Measurements from ENCODE around the gene GYS1. TPM values are rescaled to one million over a fixed set of nuclear protein-coding genes. Genes with fewer than 3 reads are reported as not detected.
A peak's percentile ranks its signal among the peaks of the same experiment; 100 is the strongest.
"Not testable (repeated sequence)": the region's sequence is repeated elsewhere in the genome, so short reads cannot be mapped to it uniquely, and the experiment has no call there.

Gene GYS1
- 26.9 TPM for polyA plus RNA-seq (2013, experiment 1 of 2)
- polyA plus RNA-seq (2013, experiment 2 of 2) = 27.1 TPM

DNA sequence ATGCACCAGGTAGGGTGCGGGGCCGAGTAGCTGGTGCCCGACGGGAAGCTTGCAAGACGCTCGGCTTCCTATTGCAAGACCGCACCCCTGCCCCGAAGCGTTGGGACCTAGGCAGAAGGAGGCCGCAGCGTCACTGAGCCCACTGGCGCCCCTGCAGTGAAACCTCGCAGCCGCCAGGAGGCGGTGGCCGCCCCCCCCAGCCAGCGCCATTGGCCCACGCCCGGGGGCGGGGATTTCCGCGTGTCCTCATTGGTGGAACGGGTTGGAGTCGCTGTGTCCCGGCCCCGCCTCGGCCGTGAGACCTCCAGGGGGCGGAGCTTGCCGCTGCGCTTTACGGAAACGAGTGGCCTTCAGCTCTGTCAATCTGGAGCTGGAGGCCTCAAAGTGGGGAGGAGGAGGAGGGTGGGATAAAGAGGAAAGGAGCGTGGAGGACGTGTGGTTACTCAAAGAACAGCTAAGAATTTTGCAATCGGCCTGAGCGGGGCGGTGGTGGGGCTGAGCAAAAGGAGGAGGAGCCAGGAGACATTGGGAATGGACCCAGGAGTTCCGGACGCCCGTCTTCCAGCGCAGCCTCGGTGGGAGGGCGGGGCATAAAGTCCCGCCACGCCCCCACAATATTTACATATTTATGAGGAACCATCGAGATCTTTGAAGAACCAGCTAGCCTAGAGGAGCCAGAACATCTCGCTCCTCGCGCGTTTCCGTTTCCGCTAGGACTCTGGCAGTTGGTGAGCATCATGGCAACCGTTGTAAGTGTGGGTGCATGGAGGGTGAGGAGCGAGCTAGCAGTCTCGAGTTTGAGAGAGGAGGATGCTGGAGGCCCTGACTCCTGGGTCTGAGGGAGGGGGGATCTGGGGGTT, at the start of gene GYS1, which contains the start of gene RUVBL2:
GYS1 (minus strand) TSS at position 135 of the 860 bp plus-strand sequence. CDS start 197 bp downstream, outside the sequence.
RUVBL2 (plus strand) TSS at position 713 of the 860 bp plus-strand sequence; CDS start at position 738, 25 bp downstream.
- under 1% methylated on average over 56 of the region's 56 CpGs for WGBS
- Histone ChIP-seq H4K91ac (ENCODE audit: low read length) (peak within 1 kb of the TSS; percentile 66), H3K9me3 (ENCODE audit: control insufficient read depth, low read length) (no peaks in the 10 kb centered on the region), H3K23ac (ENCODE audit: low read length in 2 of 2) (peak within 1 kb of the TSS in 1 of 2 experiments; percentile 90), H3K27me3 (ENCODE audit: control insufficient read depth in 1 of 2, insufficient read depth in 1 of 2, low read length in 2 of 2) (no peaks in the 10 kb centered on the region), H3K36me3 (ENCODE audit: control insufficient read depth in 1 of 2, insufficient read depth in 2 of 2, low read depth in 1 of 2, low read length in 2 of 2) (peaks cover 17 to 30% of the 10 kb centered on the region in 2 experiments), H2AFZ (ENCODE audit: low read depth, low read length) (peak within 1 kb of the TSS; percentile 29), H2BK12ac (ENCODE audit: low read length in 2 of 2) (peak within 1 kb of the TSS in 1 of 2 experiments; percentile 90), H3K18ac (ENCODE audit: low read depth in 1 of 2, low read length in 2 of 2) (peak within 1 kb of the TSS; percentile 75 to 98), H3K4me2 (ENCODE audit: low read length, poor library complexity, severe bottlenecking) (peak within 1 kb of the TSS; percentile 90), H2BK5ac (ENCODE audit: low read depth, low read length, poor library complexity, severe bottlenecking) (peak within 1 kb of the TSS; percentile 20), H3K27ac (ENCODE audit: low read length, poor library complexity, severe bottlenecking) (peak within 1 kb of the TSS; percentile 91), H3K79me1 (replicated peaks; ENCODE audit: low read length, poor library complexity, severe bottlenecking) (peaks cover 23% of the 10 kb centered on the region), H2AK5ac (ENCODE audit: low read length, severe bottlenecking) (peak within 1 kb of the TSS; percentile 13), H2BK15ac (ENCODE audit: low read depth, poor library complexity, severe bottlenecking) (peak within 1 kb of the TSS; percentile 1), H2BK120ac (ENCODE audit: low read depth, low read length) (no peak within 1 kb of the TSS), H3K4ac (ENCODE audit: low read depth in 1 of 2, low read length in 2 of 2) (peak within 1 kb of the TSS; percentile 27 to 89), H4K8ac (ENCODE audit: low read length) (peak within 1 kb of the TSS; percentile 38), H3K4me1 (ENCODE audit: control insufficient read depth, insufficient read depth, low read depth, low read length) (peaks cover 31% of the 10 kb centered on the region), H3K14ac (ENCODE audit: low read length in 2 of 2) (peak within 1 kb of the TSS in 1 of 2 experiments; percentile 45), H3K9ac (ENCODE audit: low read length) (peak within 1 kb of the TSS; percentile 97), H3K4me3 (ENCODE audit: insufficient read depth in 1 of 2, low read depth in 1 of 2, low read length in 2 of 2) (peak within 1 kb of the TSS; percentile 75 to 97)
- DNase-seq = peak; percentile 100

DNA sequence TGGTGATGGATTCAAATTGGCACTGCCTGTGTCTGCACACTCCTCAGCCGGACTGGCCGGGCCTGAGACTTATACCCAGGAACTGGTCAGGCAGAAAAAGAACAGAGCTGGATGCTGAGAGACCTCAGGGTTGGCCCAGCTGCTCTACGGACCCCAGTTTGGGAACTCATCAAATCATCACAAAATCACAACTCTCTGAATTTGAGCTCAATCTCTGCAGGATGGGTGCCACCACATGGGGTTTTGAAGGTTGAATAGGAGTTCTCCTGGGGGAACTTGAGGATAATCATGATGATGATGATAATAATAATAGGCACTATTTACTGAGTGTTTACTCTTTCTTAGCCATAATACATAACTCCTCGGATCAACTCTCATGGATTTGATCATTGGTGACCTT, 49.6 kb upstream of the GYS1 start:
- not testable (repeated sequence) for H2BK120ac ChIP-seq (ENCODE audit: low read depth, low read length); H3K4ac ChIP-seq (ENCODE audit: low read depth in 1 of 2, low read length in 2 of 2)
- 88% methylated on average over 1 of the region's 4 CpGs for WGBS

DNA sequence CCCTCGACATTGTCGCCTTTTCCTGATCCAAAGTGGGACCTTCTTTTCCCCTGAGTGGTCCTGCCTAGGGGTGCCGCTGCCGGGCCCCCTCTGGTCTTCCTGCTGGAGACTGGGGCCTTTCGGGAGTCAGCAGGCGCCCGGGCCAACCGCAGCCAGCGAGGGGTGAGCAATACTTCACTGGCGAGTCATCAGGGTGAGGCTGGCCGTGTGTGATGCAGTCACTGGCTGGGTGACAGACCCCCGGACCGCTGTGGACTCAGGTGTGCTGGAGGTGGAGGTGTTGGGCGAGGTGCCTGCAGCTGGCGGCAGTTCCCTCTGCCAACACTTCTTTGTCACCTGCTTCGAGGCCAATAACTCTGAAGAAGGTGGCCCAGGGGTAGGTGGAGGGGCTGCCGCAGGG, 49.1 kb upstream of the GYS1 start:
- peak overlapping the region in 1 of 2 experiments; percentile 24 for H3K23ac ChIP-seq (ENCODE audit: low read length in 2 of 2)
- no peak overlapping the region for H3K9ac ChIP-seq (ENCODE audit: low read length)
- H4K8ac ChIP-seq (ENCODE audit: low read length) = no peak overlapping the region
- H4K91ac ChIP-seq (ENCODE audit: low read length) = no peak overlapping the region
- H2BK5ac ChIP-seq (ENCODE audit: low read depth, low read length, poor library complexity, severe bottlenecking) = no peak overlapping the region
- no peak overlapping the region for H2BK12ac ChIP-seq (ENCODE audit: low read length in 2 of 2)
- no peak overlapping the region for H3K4me2 ChIP-seq (ENCODE audit: low read length, poor library complexity, severe bottlenecking)
- H3K4ac ChIP-seq (ENCODE audit: low read depth in 1 of 2, low read length in 2 of 2) = no peak overlapping the region
- H3K4me3 ChIP-seq (ENCODE audit: insufficient read depth in 1 of 2, low read depth in 1 of 2, low read length in 2 of 2) = no peak overlapping the region
- peak overlapping the region in 1 of 2 experiments; percentile 15 for H3K14ac ChIP-seq (ENCODE audit: low read length in 2 of 2)
- no peak overlapping the region for H2AK5ac ChIP-seq (ENCODE audit: low read length, severe bottlenecking)
- H3K4me1 ChIP-seq (ENCODE audit: control insufficient read depth, insufficient read depth, low read depth, low read length) = peaks cover 11% of the 10 kb centered on the region
- H3K27ac ChIP-seq (ENCODE audit: low read length, poor library complexity, severe bottlenecking) = no peak overlapping the region
- H3K18ac ChIP-seq (ENCODE audit: low read depth in 1 of 2, low read length in 2 of 2) = no peak overlapping the region
- peak overlapping the region; percentile 53 for H2AFZ ChIP-seq (ENCODE audit: low read depth, low read length)
- H2BK120ac ChIP-seq (ENCODE audit: low read depth, low read length) = no peak overlapping the region
- H2BK15ac ChIP-seq (ENCODE audit: low read depth, poor library complexity, severe bottlenecking) = no peak overlapping the region
- H3K9me3 ChIP-seq (ENCODE audit: control insufficient read depth, low read length) = no peaks in the 10 kb centered on the region
- H3K36me3 ChIP-seq (ENCODE audit: control insufficient read depth in 1 of 2, insufficient read depth in 2 of 2, low read depth in 1 of 2, low read length in 2 of 2) = no peaks in the 10 kb centered on the region
- DNase-seq = no peak
- no peaks in the 10 kb centered on the region for H3K27me3 ChIP-seq (ENCODE audit: control insufficient read depth in 1 of 2, insufficient read depth in 1 of 2, low read length in 2 of 2)
- 58% methylated on average over 15 of the region's 17 CpGs for WGBS
- no peaks in the 10 kb centered on the region for H3K79me1 ChIP-seq (replicated peaks; ENCODE audit: low read length, poor library complexity, severe bottlenecking)

More for the DNA sequence above, 49.6 kb upstream of the GYS1 start:
- H3K27ac ChIP-seq (ENCODE audit: low read length, poor library complexity, severe bottlenecking); H2AK5ac ChIP-seq (ENCODE audit: low read length, severe bottlenecking); H3K36me3 ChIP-seq (ENCODE audit: control insufficient read depth in 1 of 2, insufficient read depth in 2 of 2, low read depth in 1 of 2, low read length in 2 of 2); H3K79me1 ChIP-seq (replicated peaks; ENCODE audit: low read length, poor library complexity, severe bottlenecking); H3K14ac ChIP-seq (ENCODE audit: low read length in 2 of 2); H3K18ac ChIP-seq (ENCODE audit: low read depth in 1 of 2, low read length in 2 of 2); H3K9ac ChIP-seq (ENCODE audit: low read length); DNase-seq; H3K27me3 ChIP-seq (ENCODE audit: control insufficient read depth in 1 of 2, insufficient read depth in 1 of 2, low read length in 2 of 2); H2BK5ac ChIP-seq (ENCODE audit: low read depth, low read length, poor library complexity, severe bottlenecking); H2AFZ ChIP-seq (ENCODE audit: low read depth, low read length); H3K4me2 ChIP-seq (ENCODE audit: low read length, poor library complexity, severe bottlenecking); H2BK12ac ChIP-seq (ENCODE audit: low read length in 2 of 2); H2BK15ac ChIP-seq (ENCODE audit: low read depth, poor library complexity, severe bottlenecking); H4K8ac ChIP-seq (ENCODE audit: low read length); H3K9me3 ChIP-seq (ENCODE audit: control insufficient read depth, low read length); H3K4me3 ChIP-seq (ENCODE audit: insufficient read depth in 1 of 2, low read depth in 1 of 2, low read length in 2 of 2); H4K91ac ChIP-seq (ENCODE audit: low read length); H3K23ac ChIP-seq (ENCODE audit: low read length in 2 of 2): not testable (repeated sequence)
- H3K4me1 ChIP-seq (ENCODE audit: control insufficient read depth, insufficient read depth, low read depth, low read length) = peaks cover 11% of the 10 kb centered on the region

- not testable (repeated sequence) for H3K27me3 ChIP-seq (ENCODE audit: control insufficient read depth in 1 of 2, insufficient read depth in 1 of 2, low read length in 2 of 2); H3K9ac ChIP-seq (ENCODE audit: low read length); DNase-seq; H3K27ac ChIP-seq (ENCODE audit: low read length, poor library complexity, severe bottlenecking); H2BK120ac ChIP-seq (ENCODE audit: low read depth, low read length); H3K79me1 ChIP-seq (replicated peaks; ENCODE audit: low read length, poor library complexity, severe bottlenecking); H3K4me2 ChIP-seq (ENCODE audit: low read length, poor library complexity, severe bottlenecking); H3K4me3 ChIP-seq (ENCODE audit: insufficient read depth in 1 of 2, low read depth in 1 of 2, low read length in 2 of 2); H2BK12ac ChIP-seq (ENCODE audit: low read length in 2 of 2); H2BK5ac ChIP-seq (ENCODE audit: low read depth, low read length, poor library complexity, severe bottlenecking); H2AK5ac ChIP-seq (ENCODE audit: low read length, severe bottlenecking); H3K23ac ChIP-seq (ENCODE audit: low read length in 2 of 2); H4K8ac ChIP-seq (ENCODE audit: low read length); H3K36me3 ChIP-seq (ENCODE audit: control insufficient read depth in 1 of 2, insufficient read depth in 2 of 2, low read depth in 1 of 2, low read length in 2 of 2); H4K91ac ChIP-seq (ENCODE audit: low read length); H3K4ac ChIP-seq (ENCODE audit: low read depth in 1 of 2, low read length in 2 of 2); H3K18ac ChIP-seq (ENCODE audit: low read depth in 1 of 2, low read length in 2 of 2); H2BK15ac ChIP-seq (ENCODE audit: low read depth, poor library complexity, severe bottlenecking); H3K9me3 ChIP-seq (ENCODE audit: control insufficient read depth, low read length); H3K14ac ChIP-seq (ENCODE audit: low read length in 2 of 2)
- Histone ChIP-seq H3K4me1 (ENCODE audit: control insufficient read depth, insufficient read depth, low read depth, low read length) (peaks cover 11% of the 10 kb centered on the region), H2AFZ (ENCODE audit: low read depth, low read length) (peak overlapping the region; percentile 27)
- WGBS = 89% methylated on average over 1 of the region's 9 CpGs
Observed at GRCh38 chr19:49039736-49040135, 46.6 kb upstream of the GYS1 start.

All from mesenchymal stem cell (in vitro differentiated cells and primary cell).